Right lobe of liver (tissue), 6 donors: ENCODE data around the gene CTNNB1. TPM values are rescaled to one million over a fixed set of nuclear protein-coding genes. Genes with fewer than 3 reads are reported as not detected.
A peak's percentile ranks its signal among the peaks of the same experiment; 100 is the strongest.

ENCODE experiments used
- ATAC-seq, 4 donors: fragments of 200-7000 bp; cut with Tn5 transposase; one replicate each; pipeline ENCODE4 v1.9.1; 2020; ENCODE audit warnings: mild to moderate bottlenecking in 4 of 4, moderate library complexity in 4 of 4
- DNase-seq, 3 donors: peaks; one replicate each; pipeline ENCODE4 v3.0.0-alpha.2; 2020
- H3K27ac ChIP-seq, 3 donors: fragments of 200-600 bp; one replicate each; pipeline ENCODE4 v1.8.0; 2022
- H3K27me3 ChIP-seq, 2 donors: fragments of 200-600 bp; one replicate each; pipeline ENCODE4 v1.8.0; 2022
- H3K36me3 ChIP-seq, 4 donors: fragments of 200-600 bp; sonication (generic) in 1 of 4; one replicate each; pipeline versions ENCODE4 v1.5.1 to v1.8.0; 2017 to 2022; ENCODE audit warnings: control low read depth in 1 of 4
- H3K4me1 ChIP-seq, 4 donors: fragments of 200-600 bp; sonication (generic) in 1 of 4; one replicate each; pipeline versions ENCODE4 v1.5.1 to v1.8.0; 2017 to 2022; ENCODE audit warnings: control low read depth in 1 of 4
- H3K4me3 ChIP-seq, 3 donors: fragments of 200-600 bp; one replicate each; pipeline ENCODE4 v1.8.0; 2022
- H3K9me3 ChIP-seq, 4 donors: fragments of 200-600 bp; sonication (generic) in 1 of 4; one replicate each; pipeline versions ENCODE4 v1.5.1 to v1.8.0; 2017 to 2022; ENCODE audit warnings: control low read depth in 1 of 4
- POLR2A ChIP-seq: fragments of 450-650 bp; IDR thresholded peaks from one replicate; pipeline ENCODE4 v1.6.1; 2017; ENCODE audit warnings: antibody characterized with exemption, mild to moderate bottlenecking
- WGBS: methylation state at CpG from one replicate; pipeline ENCODE4 v1.1.6; 2018; ENCODE audit warnings: low coverage, low lambda C conversion rate; ENCODE audit not compliant: insufficient coverage; ENCODE audit errors: missing lambda C conversion rate; 5-methylcytosine and 5-hydroxymethylcytosine counted together
- intact Hi-C, 2 donors: fragments of 100-400 bp; cut with DNase I; formaldehyde crosslinking; loops; one replicate each; pipeline versions ENCODE4 v1.11.2 to v1.14.1; 2022
- total RNA-seq, 6 experiments: library from RNA; depleted of rRNA in 2 of 6; stranded (reverse); fragments of >200 nt in 2 of 6; fragmentation: NEBNext Ultra II Directional in 3 of 6; extraction: Animal tissue kit (Norgen Biotek cat#: 25700) in 3 of 6; gene quantifications; one replicate each; pipeline versions ENCODE4 v1.1.0 to v1.2.4, GENCODE V29; 2016 to 2023
- TF ChIP-seq, protein P1 (sequence below), 4 donors: fragments of 200-600 bp in 3 of 4; fragments of 450-650 bp in 1 of 4; IDR thresholded peaks; one replicate each; pipeline versions ENCODE4 v1.5.1 to v1.8.0; 2016 to 2022; ENCODE audit warnings: antibody characterized with exemption in 4 of 4, mild to moderate bottlenecking in 2 of 4
- donor health status: DM: no; HTN: yes; CAD: no.
- donor health status: DM: no; HTN: no; CAD: no.
- donor health status: DM: no; HTN: no; CAD: no.
- donor health status: DM: no; HTN: yes; CAD: no.
- donor health status: DM: no; HTN: yes; CAD: no.

CTNNB1 gene
- total RNA-seq, 6 experiments from 2014 or later, result 107 to 160 (median 138) TPM

DNA sequence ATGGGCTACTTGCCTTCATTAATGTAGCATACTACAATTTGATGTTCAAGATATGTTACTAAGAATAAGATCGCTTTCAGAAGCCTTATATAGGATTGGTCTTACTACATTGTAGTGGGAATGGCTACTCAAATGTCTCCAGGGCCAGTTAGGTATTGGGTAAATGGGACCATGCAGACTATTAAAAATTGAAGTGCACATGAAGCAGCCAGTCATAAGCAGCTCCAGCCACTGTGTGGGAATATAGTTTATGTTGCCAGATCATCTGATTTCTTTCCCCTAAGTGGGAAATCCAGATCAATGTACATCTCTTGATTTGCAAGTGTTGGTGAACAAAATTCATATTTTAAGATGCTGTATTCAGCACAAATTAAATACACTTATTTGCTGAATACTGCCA is 5.1 kb downstream of the CTNNB1 start:
- intact Hi-C loops, result no loop called here
- 57% methylated on average over 1 of the region's 1 CpG for WGBS
- Histone ChIP-seq H3K36me3 (no peaks in the 10 kb centered on the region), H3K27ac (no peak overlapping the region), H3K9me3 (no peaks in the 10 kb centered on the region), H3K4me3 (no peak overlapping the region), H3K27me3 (no peaks in the 10 kb centered on the region), H3K4me1 (peaks cover 0 to 56% (median 10%) of the 10 kb centered on the region in 4 donors)
- no peak for TF ChIP-seq POLR2A
- DNase-seq (no peak), ATAC-seq (no peak)

DNA sequence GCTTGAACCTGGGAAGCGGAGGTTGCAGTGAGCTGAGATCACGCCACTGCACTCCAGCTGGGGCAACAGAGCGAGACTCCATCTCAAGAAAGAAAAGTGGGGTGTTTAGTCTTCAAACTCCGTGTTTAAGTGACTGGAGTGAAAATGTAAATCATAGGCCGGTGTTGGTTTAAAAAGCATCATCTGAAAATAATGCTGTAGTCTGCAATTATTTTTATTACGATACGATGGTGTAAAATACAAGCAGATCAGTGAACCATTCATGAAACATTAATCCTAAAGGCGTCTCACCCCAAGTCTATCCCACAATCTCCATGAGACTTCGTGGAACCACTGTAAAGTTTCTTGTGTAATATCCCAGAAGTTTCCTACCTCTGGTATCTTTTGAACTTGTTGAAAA is 6.3 kb downstream of the CTNNB1 start:
- intact Hi-C loops, result no loop called here
- Histone ChIP-seq H3K9me3 (no peaks in the 10 kb centered on the region), H3K4me3 (no peak overlapping the region), H3K27ac (no peak overlapping the region), H3K36me3 (no peaks in the 10 kb centered on the region), H3K4me1 (peaks cover 0 to 56% (median 10%) of the 10 kb centered on the region in 4 donors), H3K27me3 (no peaks in the 10 kb centered on the region)
- DNase-seq (no peak), ATAC-seq (no peak)
- TF ChIP-seq POLR2A, result no peak
- TF ChIP-seq, protein P1, sequence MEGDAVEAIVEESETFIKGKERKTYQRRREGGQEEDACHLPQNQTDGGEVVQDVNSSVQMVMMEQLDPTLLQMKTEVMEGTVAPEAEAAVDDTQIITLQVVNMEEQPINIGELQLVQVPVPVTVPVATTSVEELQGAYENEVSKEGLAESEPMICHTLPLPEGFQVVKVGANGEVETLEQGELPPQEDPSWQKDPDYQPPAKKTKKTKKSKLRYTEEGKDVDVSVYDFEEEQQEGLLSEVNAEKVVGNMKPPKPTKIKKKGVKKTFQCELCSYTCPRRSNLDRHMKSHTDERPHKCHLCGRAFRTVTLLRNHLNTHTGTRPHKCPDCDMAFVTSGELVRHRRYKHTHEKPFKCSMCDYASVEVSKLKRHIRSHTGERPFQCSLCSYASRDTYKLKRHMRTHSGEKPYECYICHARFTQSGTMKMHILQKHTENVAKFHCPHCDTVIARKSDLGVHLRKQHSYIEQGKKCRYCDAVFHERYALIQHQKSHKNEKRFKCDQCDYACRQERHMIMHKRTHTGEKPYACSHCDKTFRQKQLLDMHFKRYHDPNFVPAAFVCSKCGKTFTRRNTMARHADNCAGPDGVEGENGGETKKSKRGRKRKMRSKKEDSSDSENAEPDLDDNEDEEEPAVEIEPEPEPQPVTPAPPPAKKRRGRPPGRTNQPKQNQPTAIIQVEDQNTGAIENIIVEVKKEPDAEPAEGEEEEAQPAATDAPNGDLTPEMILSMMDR (IDR thresholded peaks at IDR 0.05), result no peak
- 83% methylated on average over 9 of the region's 9 CpGs for WGBS

DNA sequence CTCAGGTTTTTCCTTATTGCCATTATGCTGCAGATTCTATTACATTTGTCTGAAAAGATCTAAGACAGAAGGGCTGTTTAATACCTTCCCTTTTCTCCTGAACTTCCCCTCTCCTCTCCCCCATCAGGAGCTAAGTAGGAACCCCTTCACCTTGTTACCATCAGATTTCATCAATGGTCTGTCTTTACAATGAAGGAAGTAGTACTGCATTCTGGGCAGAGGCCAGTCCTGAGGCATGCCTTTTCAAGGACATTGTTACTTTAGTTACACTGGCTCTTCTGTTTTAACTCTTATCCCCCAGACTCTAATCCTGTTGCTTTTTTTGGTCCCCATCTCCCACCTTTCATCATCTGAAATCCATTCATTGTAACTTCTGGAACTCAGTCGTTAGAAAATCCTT is 8.1 kb downstream of the CTNNB1 start:
- Histone ChIP-seq H3K4me1 (peaks cover 0 to 43% (median 9%) of the 10 kb centered on the region in 4 donors), H3K36me3 (no peaks in the 10 kb centered on the region), H3K4me3 (no peak overlapping the region), H3K9me3 (no peaks in the 10 kb centered on the region), H3K27me3 (no peaks in the 10 kb centered on the region), H3K27ac (no peak overlapping the region)
- intact Hi-C loops, result no loop called here
- DNase-seq (no peak), ATAC-seq (no peak)
- TF ChIP-seq POLR2A, result no peak
- TF ChIP-seq, protein P1 (IDR thresholded peaks at IDR 0.05), result no peak
- WGBS, result 56% methylated on average over 1 of the region's 1 CpG

DNA sequence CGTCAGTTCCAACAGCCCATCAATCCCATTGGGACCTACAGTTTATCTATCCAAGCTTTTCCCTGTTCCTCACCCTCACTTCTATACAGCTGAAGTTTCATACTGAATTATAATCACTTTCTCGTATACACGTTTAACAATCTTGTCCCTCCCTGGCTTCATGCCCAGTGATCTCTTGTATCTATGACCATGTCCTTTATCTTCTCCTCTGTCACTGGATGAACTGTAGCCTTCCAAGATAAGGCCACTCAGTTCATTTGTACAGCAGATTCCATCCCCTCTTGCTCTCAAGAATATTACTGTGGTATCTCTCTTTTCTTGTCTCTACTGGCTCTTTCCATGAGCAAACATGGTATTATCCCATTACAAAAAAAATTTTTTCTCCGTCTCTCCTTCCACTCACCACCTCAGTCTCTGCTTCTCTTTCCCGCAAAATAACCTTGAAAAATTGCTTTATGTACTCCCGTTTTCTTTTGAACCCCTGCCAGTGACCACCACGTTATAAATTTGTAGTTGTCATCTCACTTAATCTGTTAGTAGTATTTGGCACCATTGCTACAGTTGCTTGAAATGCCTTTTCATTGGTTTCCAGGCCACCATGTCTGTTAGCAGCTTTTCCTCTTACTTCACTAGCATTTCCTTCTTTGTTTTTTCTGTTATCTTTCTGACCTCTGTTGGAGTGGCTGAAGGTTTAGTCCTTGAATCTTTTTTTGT is 9.4 kb downstream of the CTNNB1 start:
- TF ChIP-seq POLR2A, result no peak
- TF ChIP-seq, protein P1 (IDR thresholded peaks at IDR 0.05), result no peak
- peaks cover 0 to 34% (median 7%) of the 10 kb centered on the region in 4 donors for H3K4me1 ChIP-seq
- peak in 3 of 4 donors; percentile 19 to 47 (median 30) for ATAC-seq

DNA sequence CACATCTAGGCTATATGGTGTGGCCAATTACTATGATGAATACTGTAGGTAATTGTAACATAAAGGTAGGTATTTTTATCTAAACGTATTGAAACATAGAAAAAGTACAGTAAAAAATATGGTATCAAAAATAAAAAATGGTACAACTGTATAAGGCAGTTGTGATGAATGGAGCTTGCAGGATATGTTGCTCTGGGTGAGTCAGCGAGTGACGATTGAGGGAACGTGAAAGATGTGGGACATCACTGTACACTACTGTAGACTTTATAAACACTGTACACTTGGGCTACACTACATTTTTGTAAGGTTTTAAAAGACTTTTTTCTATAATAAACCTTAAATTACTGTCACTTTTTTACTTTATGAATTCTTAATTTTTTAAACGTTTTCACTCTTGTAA is 10.3 kb downstream of the CTNNB1 start:
- Histone ChIP-seq H3K27me3 (no peaks in the 10 kb centered on the region), H3K9me3 (no peaks in the 10 kb centered on the region), H3K36me3 (no peaks in the 10 kb centered on the region), H3K4me3 (no peak overlapping the region), H3K4me1 (peaks cover 0 to 35% (median 12%) of the 10 kb centered on the region in 4 donors), H3K27ac (no peak overlapping the region)
- DNase-seq, result no peak
- ATAC-seq, result no peak
- 91% methylated on average over 5 of the region's 5 CpGs for WGBS
- TF ChIP-seq, protein P1 (IDR thresholded peaks at IDR 0.05), result no peak
- no peak for TF ChIP-seq POLR2A
- intact Hi-C loops, result no loop called here

More for the DNA sequence above, 9.4 kb downstream of the CTNNB1 start:
- 50% methylated on average over 7 of the region's 7 CpGs for WGBS
- Histone ChIP-seq H3K27ac (no peak overlapping the region), H3K27me3 (no peaks in the 10 kb centered on the region), H3K9me3 (no peaks in the 10 kb centered on the region), H3K4me3 (no peak overlapping the region), H3K36me3 (no peaks in the 10 kb centered on the region)
- intact Hi-C loops, result no loop called here
- DNase-seq, result no peak
